Esophagus muscularis mucosa (tissue), 4 donors: ENCODE results near the gene JAKMIP3. TPM values are rescaled to one million over a fixed set of nuclear protein-coding genes. Genes with fewer than 3 reads are reported as not detected.

Source experiments
- DNase-seq: peaks from one replicate; pipeline ENCODE4 v3.0.0-alpha.2; 2017; ENCODE audit errors: extremely low spot score
- H3K27ac ChIP-seq, 4 donors: fragments of 200-600 bp; sonication (generic); replicated peaks in 1 of 4; 1 replicate in 3 of 4; 2 replicates in 1 of 4; pipeline ENCODE4 v1.5.1; 2016 to 2019; ENCODE audit warnings: mild to moderate bottlenecking in 1 of 4
- H3K27me3 ChIP-seq, 4 donors: fragments of 200-600 bp; sonication (generic); one replicate each; pipeline versions ENCODE4 v1.5.1 to v1.6.0; 2016 to 2019
- H3K36me3 ChIP-seq, 4 donors: fragments of 200-600 bp; sonication (generic); one replicate each; pipeline ENCODE4 v1.5.1; 2016 to 2019
- H3K4me1 ChIP-seq, 4 donors: fragments of 200-600 bp; sonication (generic); one replicate each; pipeline ENCODE4 v1.5.1; 2016 to 2019
- H3K4me3 ChIP-seq, 4 donors: fragments of 200-600 bp; sonication (generic); 1 replicate in 2 of 4; 2 replicates in 2 of 4; pipeline ENCODE4 v1.5.1; 2016 to 2019; ENCODE audit warnings: mild to moderate bottlenecking in 4 of 4, moderate library complexity in 1 of 4
- H3K9me3 ChIP-seq, 4 donors: fragments of 200-600 bp; sonication (generic); 1 replicate in 3 of 4; 2 replicates in 1 of 4; pipeline ENCODE4 v1.5.1; 2016 to 2019
- CTCF ChIP-seq, 3 experiments: fragments of 200-600 bp in 2 of 3; fragments of 450-650 bp in 1 of 3; sonication (generic) in 2 of 3; IDR thresholded peaks; one replicate each; pipeline ENCODE4 v1.5.1; 2017 to 2019; ENCODE audit warnings: antibody characterized with exemption in 3 of 3, mild to moderate bottlenecking in 2 of 3, moderate library complexity in 1 of 3
- EP300 ChIP-seq: sonication (generic); formaldehyde crosslinking; IDR thresholded peaks from one replicate; pipeline ENCODE4 v1.6.1; 2017; ENCODE audit warnings: antibody characterized with exemption
- POLR2A ChIP-seq: fragments of 450-650 bp; IDR thresholded peaks from one replicate; pipeline ENCODE4 v1.6.1; 2017; ENCODE audit warnings: antibody characterized with exemption, moderate library complexity, mild to moderate bottlenecking, low read depth
- POLR2AphosphoS5 ChIP-seq, 2 donors: sonication (generic); formaldehyde crosslinking; IDR thresholded peaks; one replicate each; pipeline ENCODE4 v1.6.1; 2017; ENCODE audit warnings: antibody characterized with exemption in 2 of 2
- WGBS: methylation state at CpG from one replicate; pipeline ENCODE4 v1.1.5; 2018; 5-methylcytosine and 5-hydroxymethylcytosine counted together
- intact Hi-C: fragments of 100-400 bp; cut with DNase I; formaldehyde crosslinking; loops from one replicate; pipeline ENCODE4 v1.15.1; 2023
- total RNA-seq, 4 donors: library from RNA; depleted of rRNA; stranded (reverse); fragments of >200 nt; gene quantifications; one replicate each; pipeline versions ENCODE4 v1.1.0 to v1.2.1, GENCODE V29; 2016

Gene JAKMIP3
- total RNA-seq, 4 donors from 2014 or later, result 0.66 to 1.6 (median 0.97) TPM

DNA sequence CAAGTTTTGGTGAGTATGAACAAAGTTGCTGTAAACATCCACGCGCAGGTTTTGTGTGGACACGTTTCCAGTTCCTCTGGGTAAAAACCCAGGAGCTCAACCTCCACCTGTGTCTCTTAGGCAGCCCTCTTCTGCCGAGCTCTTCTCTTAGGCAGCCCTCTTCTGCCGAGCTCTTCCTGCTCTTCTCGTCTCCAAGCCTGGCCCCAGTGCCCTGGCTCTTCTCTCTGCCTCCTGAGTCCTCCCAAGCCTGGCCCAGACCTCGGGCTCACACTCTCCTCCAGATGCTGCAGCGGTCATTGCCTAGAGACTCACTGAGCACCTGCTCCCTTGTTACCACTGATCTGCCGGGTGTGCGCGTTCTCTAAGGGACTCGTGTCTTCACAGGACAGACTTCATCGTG is 45.3 kb upstream of the JAKMIP3 start:
- Histone ChIP-seq H3K27ac (no peak overlapping the region), H3K27me3 (peaks cover 0 to 28% (median 0%) of the 10 kb centered on the region in 4 donors), H3K4me1 (peaks cover 6 to 12% (median 10%) of the 10 kb centered on the region in 4 donors), H3K36me3 (no peaks in the 10 kb centered on the region), H3K4me3 (no peak overlapping the region), H3K9me3 (no peaks in the 10 kb centered on the region)
- 87% methylated on average over 11 of the region's 13 CpGs for WGBS
- TF ChIP-seq POLR2A (no peak), CTCF (IDR thresholded peaks at IDR 0.05) (no peak), POLR2AphosphoS5 (IDR thresholded peaks at IDR 0.05) (no peak), EP300 (no peak)
- intact Hi-C loops, result loop anchor here (5.0 kb wide), 1 partner anchor 38 kb away; the partner anchor contains the start of gene BNIP3
- no peak for DNase-seq

GRCh38 chr10:132021046-132021445 is 44.7 kb upstream of the JAKMIP3 start:
- no peak overlapping the region for H3K27ac ChIP-seq
- H3K27me3 ChIP-seq, result peaks cover 0 to 34% (median 0%) of the 10 kb centered on the region in 4 donors
- no peaks in the 10 kb centered on the region for H3K36me3 ChIP-seq
- intact Hi-C loops, result loop anchor here (5.0 kb wide), 1 partner anchor 39 kb away; the partner anchor contains the start of gene BNIP3
- TF ChIP-seq POLR2A (no peak), POLR2AphosphoS5 (IDR thresholded peaks at IDR 0.05) (no peak), EP300 (no peak), CTCF (IDR thresholded peaks at IDR 0.05) (no peak)
- no peaks in the 10 kb centered on the region for H3K9me3 ChIP-seq
- no peak overlapping the region for H3K4me3 ChIP-seq
- no peak for DNase-seq
- WGBS, result 93% methylated on average over 22 of the region's 24 CpGs
- H3K4me1 ChIP-seq, result peaks cover 6 to 12% (median 10%) of the 10 kb centered on the region in 4 donors

GRCh38 chr10:132021504-132022143 is 44.1 kb upstream of the JAKMIP3 start:
- Histone ChIP-seq H3K9me3 (no peaks in the 10 kb centered on the region), H3K4me1 (peaks cover 6 to 12% (median 10%) of the 10 kb centered on the region in 4 donors), H3K4me3 (no peak overlapping the region), H3K36me3 (no peaks in the 10 kb centered on the region), H3K27me3 (peaks cover 0 to 39% (median 0%) of the 10 kb centered on the region in 4 donors), H3K27ac (no peak overlapping the region)
- no peak for TF ChIP-seq CTCF (IDR thresholded peaks at IDR 0.05)
- 75% methylated on average over 9 of the region's 16 CpGs for WGBS
- intact Hi-C loops, result loop anchor here (5.0 kb wide), 1 partner anchor 39 kb away; the partner anchor contains the start of gene BNIP3
- no peak for DNase-seq

DNA sequence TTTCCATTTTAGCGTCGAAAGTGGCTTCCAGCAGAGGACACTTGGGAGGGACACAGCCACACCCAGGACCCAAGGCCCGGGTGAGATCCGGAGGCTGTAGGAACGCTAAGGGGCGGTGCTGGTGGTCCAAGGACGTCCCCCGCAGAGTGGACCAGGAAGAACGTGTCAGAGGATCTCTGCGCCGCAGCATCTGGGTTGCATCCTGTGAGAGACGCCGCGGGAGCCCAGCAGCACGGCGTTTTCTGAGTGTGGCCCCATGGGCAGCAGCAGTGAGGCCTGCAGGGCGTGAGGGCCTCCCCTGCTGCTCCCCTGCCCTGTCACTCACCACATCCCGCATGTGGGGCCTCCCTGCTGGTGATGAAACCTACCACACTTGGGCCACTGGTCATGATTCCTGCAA is 43.5 kb upstream of the JAKMIP3 start:
- no peaks in the 10 kb centered on the region for H3K36me3 ChIP-seq
- H3K4me1 ChIP-seq, result peaks cover 6 to 12% (median 10%) of the 10 kb centered on the region in 4 donors
- TF ChIP-seq POLR2A (no peak), CTCF (IDR thresholded peaks at IDR 0.05) (no peak), POLR2AphosphoS5 (IDR thresholded peaks at IDR 0.05) (no peak), EP300 (no peak)
- H3K4me3 ChIP-seq, result no peak overlapping the region
- WGBS, result 89% methylated on average over 17 of the region's 18 CpGs
- H3K27ac ChIP-seq, result no peak overlapping the region
- DNase-seq, result no peak
- intact Hi-C loops, result loop anchor here (5.0 kb wide), 1 partner anchor 40 kb away; the partner anchor contains the start of gene BNIP3
- H3K9me3 ChIP-seq, result no peaks in the 10 kb centered on the region
- peaks cover 0 to 45% (median 2%) of the 10 kb centered on the region in 4 donors for H3K27me3 ChIP-seq
